ENCODE data around the gene VEGFB.
"Not testable (repeated sequence)": the region's sequence is repeated elsewhere in the genome, so short reads cannot be mapped to it uniquely, and the experiment has no call there.

VEGFB gene

GRCh38 chr11:64232182-64232966 is 2.0 kb upstream of the VEGFB start:
- no peak for DNase-seq

DNA sequence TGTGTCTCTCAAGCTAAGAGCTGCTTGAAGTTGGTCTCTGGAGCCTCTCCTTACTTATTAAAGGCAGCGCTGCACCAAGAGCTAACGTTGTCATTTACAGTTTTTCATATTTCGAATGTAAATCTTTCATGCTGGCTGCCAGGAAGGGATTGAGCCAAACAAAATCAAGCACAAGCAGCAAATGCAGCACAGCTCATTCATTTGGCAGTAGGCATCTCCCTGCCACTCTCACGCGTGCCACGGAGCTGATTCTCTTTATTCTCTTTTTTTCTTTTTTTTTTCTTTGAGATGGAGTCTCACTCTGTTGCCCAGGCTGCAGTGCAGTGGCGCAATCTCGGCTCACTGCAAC is 1.4 kb upstream of the VEGFB start:
- no peak for DNase-seq

DNA sequence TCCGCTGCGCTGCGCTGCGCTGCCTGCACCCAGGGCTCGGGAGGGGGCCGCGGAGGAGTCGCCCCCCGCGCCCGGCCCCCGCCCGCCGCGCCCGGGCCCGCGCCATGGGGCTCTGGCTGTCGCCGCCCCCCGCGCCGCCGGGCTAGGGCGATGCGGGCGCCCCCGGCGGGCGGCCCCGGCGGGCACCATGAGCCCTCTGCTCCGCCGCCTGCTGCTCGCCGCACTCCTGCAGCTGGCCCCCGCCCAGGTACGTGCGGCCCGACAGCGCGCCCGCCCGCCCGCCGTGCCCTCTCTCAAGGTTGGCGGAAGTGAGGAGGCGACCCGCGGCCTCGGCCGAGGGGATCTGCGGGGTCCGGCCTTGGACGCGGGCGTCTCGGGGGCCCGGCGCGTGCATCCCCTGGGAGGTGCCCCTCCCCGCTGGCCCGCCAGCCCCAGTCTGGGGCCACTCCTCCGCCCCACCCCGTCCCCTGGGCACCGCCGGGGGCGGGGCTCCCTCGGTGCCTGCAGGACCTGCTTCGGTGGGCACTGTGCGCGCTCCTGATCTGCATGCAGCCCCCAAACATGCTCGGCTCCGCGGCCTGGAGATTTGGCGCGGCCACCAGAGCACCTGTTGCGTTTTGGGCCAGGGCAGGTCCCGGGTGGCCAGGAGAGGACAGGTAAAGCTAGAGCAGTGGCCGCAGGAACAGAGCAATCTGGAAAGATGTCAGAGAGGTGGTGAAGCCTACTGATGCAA is 429 bp downstream of the VEGFB start:
- peak; percentile 35 for DNase-seq

DNA sequence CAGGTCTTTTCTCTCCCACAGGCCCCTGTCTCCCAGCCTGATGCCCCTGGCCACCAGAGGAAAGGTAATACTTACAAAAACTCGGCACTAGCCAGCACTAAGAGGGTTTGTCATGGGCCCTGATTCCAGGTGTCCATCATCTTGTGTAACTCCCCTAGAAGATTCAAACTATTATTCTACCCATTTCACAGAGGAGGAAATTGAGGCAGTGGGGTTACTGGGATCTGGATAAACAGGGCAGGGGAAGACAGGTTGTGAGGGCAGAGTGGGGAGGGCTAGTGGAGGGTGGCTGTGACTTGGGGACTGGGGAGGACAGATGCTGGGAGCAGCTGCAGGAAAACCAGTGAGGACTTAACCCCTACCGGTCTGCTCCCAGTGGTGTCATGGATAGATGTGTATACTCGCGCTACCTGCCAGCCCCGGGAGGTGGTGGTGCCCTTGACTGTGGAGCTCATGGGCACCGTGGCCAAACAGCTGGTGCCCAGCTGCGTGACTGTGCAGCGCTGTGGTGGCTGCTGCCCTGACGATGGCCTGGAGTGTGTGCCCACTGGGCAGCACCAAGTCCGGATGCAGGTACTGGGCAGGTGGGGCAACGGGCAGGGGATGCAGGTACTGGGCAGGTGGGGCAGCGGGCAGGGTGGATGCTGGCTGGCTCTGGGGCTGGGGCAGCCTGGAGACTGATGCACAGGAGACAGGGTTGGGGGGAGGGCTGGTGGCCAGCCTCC is 1.2 kb downstream of the VEGFB start:
- no peak for DNase-seq

DNA sequence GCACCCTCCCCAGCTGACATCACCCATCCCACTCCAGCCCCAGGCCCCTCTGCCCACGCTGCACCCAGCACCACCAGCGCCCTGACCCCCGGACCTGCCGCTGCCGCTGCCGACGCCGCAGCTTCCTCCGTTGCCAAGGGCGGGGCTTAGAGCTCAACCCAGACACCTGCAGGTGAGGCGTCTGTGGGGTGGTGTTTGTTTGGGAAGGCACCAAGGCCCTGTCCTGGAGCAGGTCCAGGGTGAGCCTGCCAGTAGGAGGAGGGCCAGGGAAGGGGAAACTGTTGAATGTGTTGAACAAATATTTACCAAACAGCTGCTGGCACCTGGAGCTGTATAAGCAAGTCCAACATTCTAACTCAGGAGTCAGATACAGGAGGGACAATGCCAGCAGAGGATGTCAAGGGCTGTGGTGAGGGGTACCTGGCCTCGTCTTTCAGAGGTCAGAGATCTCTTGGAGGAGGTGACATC is 3.1 kb downstream of the VEGFB start:
- no peak for DNase-seq

- no peak for DNase-seq
Measured at GRCh38 chr11:64238076-64238475, 3.7 kb downstream of the VEGFB start.

DNA sequence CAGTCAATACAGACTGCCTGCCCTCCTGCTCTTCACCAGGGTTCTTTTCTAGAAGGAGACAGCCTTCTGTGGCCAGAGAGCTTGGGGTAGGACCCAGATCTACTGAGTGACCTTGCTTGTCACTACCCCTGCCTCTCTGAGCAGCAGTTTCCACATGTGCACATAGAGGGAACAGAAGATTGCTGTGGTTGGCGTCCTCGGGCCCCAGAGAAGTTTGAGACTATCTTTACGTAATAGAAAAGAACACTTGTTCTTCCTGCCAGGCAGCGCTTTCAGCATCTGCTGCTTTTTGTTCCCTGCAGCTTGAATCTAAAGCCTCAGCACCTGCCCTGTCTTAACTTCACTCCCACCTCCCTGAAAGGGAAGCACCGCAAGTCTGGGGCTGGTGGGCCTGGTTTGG is 4.6 kb downstream of the VEGFB start:
- DNase-seq = no peak

GRCh38 chr11:64239662-64240434 is 5.5 kb downstream of the VEGFB start:
- no peak for DNase-seq

- peak; percentile 97 for DNase-seq
Measured at GRCh38 chr11:64240435-64241240, 6.3 kb downstream of the VEGFB start, which contains the start of gene FKBP2. Gene FKBP2 (plus strand): TSS chr11:64241095. CDS start chr11:64242388, 1,293 bp downstream.

DNA sequence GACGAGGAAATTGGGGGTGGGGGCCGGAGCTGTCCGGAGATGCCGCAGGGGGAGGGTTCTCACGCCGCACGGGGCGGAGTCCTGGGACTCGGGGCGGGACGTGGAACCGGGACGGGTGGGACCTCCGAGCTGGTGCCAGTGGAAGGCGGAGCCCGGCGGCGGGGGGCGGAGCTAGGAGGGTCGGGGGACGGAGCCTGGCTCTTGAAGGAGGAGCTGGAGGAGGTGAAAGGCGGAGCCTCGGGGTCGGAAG is 6.8 kb downstream of the VEGFB start:
- peak; percentile 98 for DNase-seq

GRCh38 chr11:64241491-64242374 is 7.3 kb downstream of the VEGFB start:
- DNase-seq = no peak

GRCh38 chr11:64243236-64243854 is 9.0 kb downstream of the VEGFB start:
- DNase-seq = no peak

DNA sequence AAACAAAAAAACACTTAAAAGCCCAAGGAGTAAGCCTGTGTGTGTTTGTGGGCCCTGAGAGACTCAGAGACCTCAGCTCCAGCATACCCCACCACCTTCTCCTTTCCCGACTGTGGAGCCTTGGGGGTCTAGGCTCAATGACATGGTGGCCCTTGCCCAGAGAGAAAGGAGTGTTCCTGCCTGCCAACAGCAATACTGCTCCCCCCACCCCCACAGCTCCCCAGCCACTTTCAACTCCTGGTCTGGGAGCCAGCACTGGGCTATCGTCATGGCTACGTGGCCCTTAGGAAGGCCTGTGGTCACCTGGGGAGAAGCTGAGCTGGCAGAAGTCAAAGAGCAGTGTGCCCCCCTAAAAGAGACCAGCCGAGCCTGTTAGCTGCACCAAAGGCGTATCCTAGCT is 9.7 kb downstream of the VEGFB start:
- DNase-seq = no peak

- no peak for DNase-seq
Measured at GRCh38 chr11:64244966-64245365, 10.6 kb downstream of the VEGFB start.

GRCh38 chr11:64245401-64245796 is 11.0 kb downstream of the VEGFB start:
- DNase-seq = peak; percentile 44

DNA sequence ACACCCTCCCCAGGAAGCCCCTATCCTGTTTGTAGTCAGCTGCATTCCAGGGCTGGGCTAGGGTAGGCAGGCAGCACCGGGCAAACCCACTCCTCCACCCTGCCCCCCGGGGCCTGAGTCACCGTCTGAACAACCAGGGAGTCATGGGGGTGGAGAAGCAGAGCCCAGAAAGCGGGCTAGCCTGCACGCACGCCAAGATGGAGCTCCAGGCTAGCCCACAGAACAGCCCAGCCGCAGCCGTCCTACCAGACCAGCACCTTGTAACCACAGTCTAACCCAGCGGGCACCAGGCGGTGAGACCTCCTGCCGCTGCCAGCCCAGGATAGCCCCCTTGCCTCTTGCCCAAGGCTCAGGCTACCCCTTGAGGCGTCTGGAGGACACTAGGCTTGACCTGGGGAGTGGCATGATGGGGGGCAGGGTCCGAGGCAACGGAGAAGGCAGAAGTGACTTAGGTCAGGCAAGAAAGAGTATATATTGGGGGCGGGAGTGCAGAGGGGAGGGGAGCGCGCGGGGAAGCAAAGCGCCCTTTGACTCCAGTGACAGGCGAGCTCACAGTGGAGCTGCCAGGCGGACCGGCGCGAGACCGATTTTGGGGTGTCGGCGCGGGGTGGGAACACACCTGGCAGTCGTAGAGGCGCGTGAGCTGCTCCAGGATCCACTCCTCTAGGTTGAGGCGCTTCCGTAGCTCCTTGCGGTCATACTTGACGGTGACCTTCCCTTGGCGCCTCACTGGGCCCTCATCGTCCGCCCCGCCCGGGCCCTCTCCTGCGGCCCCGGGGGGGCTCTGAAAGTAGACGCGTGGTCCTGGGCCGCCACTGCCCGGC is 11.6 kb downstream of the VEGFB start:
- peak; percentile 68 for DNase-seq

DNA sequence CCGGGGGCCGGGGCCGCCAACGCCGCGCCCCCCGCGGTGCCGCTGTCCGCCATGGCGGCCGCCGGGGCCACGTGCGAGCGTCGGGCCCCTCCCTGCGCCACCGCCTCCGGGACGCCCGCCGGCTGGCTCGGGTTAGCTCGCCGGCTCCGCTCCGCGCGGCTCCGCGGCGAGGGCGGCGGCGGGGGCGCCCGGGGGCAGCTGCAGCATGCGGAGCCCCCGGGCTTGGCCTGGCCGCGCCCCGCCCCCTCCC is 12.2 kb downstream of the VEGFB start:
- DNase-seq = not testable (repeated sequence)

DNA sequence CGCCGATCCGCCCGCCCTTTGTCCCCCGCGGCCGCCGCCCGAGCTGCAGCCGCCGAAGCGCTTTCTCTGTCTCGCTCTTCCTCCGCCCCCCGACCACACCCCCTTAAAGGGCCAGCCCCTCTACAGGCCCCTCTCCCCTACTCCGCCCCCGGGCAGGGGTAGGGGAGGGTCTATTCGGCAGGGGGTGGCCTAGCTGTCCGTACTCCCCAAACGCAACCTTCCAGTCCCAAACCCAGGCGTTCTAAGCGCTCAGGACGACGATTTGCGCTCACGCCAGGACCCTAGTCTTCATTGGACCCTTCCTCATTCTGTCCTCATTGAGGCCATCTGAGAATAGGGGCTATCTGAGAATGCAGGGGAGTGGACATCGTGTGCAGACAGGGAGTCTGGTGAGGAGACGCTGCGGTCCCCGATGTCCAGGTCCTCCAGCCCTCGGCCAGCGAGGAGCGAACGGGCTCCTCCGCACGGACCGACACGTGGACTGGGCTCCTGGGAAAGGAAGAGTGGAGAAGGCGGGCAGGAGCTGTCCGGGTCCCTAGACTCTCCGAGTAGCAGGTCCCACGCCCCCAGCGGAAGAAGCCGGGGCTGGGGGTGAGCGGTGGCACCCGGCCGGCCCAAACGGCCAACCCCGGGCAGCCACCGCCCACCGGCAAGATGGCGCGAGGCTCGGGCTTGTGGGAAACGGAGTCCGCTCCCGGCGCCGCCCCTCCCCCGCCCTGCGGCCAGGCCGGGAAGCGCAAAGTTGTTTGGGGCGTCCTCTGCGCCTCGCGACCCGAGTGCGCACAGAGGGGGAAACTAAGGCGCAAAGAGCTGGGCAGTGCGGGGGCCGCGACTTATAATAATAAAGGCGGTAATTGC is 12.7 kb downstream of the VEGFB start, which contains the start of gene PPP1R14B:
Gene PPP1R14B (minus strand): TSS at position 73 of the 858 bp plus-strand sequence. CDS start 270 bp downstream, outside the sequence.
- peak; percentile 72 for DNase-seq
